GM19328 (cell line): ENCODE measurements around the gene TPD52L2.
"Not testable (repeated sequence)": the region's sequence is repeated elsewhere in the genome, so short reads cannot be mapped to it uniquely, and the experiment has no call there.

ENCODE experiments used
- ATAC-seq: cut with Tn5 transposase; IDR thresholded peaks from one replicate; pipeline ENCODE4 v1.9.1; 2021; ENCODE audit warnings: mild to moderate bottlenecking, moderate library complexity; ENCODE audit not compliant: unreplicated experiment

TPD52L2 gene

DNA sequence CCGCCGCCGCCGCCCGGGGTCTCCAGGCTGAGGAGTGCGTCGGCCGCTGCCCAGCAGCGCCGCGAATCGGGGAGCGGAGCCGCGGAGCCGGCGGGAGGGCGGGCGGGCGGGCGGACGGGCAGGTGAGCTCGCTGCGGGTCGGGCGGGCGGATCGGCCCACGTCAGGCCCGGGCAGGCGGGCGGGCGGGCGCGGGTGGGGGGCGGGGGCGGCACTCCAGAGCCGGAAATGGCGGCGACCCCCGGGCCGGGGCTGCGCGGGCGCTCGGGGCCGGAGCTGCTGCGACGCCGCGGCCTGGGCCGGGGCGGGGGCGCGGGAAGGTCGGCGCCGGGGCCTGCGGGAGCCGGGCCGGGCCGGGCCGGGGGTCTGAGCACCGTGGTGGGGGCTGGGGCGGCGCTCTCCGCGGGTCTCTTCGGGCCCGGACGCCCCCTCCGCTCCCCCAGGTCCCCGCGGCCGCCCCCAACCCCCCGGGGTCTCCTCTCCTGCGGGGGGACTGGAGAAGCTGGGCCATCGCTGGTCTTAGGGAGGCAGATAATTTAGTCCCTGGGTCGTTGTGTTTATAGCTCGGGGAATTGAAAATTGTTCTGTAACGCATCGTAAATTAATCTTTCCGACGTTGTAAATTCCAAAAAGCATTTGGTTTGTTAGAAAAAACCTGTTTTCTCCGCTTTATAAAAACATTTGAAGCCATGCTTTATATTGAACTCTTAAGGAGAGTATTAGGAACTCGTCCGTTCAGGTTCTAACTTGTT, 30.3 kb downstream of the TPD52L2 start:
- peak; percentile 15 for ATAC-seq

DNA sequence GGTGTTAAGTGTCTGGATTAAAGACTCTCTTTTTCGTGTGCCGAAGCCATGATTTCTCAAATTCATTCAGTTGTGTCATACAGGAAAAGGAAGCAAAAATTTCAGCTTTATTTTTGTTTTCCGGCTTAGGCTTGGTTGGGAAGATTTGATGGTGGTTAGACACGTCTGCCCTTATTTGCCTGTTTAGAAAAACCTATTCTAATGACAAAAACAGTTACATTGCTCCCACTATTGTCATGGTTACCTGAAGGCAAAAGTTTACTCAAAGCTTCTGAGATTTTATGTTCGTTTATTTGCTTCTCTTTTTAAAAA, 30.8 kb downstream of the TPD52L2 start:
- no peak for ATAC-seq

DNA sequence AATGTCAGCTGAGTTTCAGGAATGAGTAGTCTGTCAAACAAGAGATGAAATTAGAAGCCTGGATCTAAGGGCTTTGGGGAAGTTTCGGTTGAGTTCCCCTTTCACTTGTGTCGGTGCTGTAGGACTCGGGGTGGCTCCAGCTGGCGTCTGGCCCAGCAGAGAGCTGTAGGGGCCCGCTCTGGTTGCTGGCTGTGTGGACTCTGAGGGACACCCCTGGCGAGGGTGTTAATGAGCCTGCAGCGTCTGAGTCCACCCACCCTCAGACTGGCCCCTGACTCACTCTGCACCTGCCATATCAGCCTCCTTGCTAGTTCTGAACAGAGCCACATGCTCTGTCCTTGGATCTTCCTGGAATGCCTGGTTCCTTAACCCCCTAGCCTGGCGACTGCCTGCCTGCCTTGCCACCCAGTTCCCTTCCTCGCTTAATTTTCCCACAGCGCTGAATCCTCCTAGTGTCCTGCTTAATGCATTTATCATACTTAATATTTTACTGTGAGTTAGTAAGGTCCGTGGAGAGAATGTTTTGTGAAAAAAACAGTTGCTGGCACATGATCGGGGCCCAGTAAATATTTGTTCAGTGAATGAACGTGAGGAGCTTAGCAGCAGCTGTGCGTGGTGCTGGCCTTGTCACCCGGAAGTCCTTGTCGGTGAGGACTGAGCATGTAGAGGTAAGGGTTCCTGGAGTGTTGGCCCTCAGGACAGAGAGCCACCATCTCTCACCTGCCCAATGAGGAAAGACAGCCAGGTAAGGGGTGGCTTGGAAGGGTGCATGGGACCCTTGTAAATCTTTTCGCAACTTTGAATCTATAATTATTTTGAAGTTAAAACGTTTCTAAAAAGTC, 31.4 kb downstream of the TPD52L2 start:
- ATAC-seq: no peak

DNA sequence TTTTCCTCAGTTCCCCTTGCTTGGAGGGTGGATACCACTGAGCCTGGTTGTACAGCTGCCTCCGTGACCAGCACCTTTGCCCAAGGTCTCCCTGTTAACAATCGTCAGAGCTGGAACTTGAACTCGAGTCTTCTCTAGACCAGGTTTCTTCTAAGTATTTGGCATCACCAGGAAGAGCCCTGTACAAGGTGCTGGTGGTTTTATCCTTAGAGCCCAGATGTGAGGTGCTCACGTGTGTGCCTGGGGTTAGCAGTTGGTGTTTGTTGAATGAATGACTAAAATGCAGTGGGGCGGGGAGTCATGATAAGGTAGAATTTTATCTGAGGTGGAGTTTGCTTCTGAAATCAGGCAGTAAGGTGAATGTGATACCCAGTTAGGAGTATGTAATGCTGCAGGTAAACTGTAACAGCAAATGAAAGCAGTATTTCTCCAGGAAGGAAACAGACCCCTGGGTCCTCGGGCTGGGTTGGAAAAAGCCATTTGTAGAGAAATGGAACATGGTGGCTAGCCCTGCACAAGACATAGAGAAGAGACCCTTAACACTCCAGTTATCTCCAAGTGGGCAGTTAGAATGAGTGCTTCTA, 33.0 kb downstream of the TPD52L2 start:
- ATAC-seq: no peak

DNA sequence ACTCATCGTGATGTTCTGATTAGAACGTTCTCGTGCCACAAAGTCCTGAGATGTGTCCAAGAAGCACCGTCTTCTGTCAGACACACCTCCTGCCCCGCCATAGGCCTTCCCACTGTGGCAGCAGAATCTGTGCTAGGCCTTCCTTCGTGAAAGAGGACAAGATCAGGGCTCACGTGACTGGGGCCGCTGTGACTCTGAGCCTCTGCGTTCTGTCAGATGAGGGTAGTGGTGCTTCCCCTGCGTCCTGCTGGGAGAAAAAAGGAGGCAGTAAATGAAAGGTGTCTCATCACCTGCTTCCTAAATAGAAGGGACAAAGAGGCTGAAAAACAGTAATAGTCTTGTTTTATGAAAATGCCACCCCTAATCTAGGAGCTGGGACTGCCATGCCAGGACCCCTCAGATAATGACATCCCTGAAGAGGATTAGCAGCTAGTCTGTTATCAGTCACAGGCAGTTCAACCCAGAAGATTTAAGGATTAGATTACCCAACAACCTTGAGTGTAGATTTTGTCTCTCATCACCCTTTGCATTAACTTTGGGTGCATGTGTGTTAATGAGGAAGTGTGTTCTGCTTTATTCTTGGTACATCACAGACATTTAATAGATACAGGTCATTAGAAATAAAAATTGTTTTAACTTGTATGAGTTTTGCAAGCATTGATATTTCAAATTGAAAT, 34.0 kb downstream of the TPD52L2 start:
- ATAC-seq: no peak

DNA sequence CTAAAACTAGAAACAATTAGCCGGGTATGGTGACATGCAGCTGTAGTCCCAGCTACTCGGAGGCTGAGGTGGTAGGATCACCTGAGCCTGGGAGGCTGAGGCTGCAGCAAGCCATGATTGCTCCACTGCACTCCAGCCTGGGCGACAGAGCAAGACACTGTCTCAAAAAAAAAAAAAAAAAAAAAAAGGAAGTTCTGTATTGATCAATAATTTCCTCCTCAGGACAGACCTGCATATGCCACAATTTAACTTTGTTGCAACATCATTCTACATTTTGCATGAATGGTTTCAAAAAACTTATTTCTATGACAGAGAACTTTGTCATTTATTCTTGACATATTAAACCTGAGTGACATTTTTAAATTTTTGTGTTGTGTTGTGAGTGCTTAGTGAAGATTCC, 35.3 kb downstream of the TPD52L2 start:
- ATAC-seq: no peak

DNA sequence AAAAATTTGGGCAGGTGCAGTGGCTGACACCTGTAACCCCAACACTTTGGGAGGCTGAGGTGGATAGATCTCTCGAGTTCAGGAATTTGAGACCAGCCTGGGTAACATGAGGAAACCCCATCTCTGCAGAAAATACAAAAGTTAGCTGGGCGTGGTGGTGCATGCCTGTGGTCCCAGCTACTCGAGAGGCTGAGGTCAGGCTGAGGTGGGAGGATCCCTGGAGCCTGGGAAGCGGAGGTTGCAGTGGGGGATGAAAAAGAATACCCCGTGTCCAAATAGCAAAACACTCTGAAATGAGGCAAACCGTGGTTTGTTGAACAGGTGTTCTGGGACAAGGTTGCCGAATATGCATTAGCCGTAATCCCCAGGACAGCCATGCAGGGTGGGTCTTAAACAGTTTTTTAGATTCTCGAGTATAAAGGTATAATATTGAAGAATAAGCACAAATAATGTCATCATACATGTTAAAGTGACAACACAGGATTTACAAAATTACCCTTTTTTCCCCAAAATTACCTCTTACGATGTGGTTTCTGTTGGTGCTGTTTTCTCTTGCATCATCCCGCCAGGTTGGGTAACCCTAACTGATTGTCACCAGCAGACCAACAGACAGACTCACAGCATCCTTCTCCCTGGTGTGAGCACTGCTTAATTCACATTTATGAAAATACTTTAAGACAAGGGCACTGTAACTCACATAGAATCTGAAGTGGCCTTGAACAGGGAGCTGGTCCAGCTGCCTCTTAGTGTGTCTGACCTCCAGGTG, 38.9 kb downstream of the TPD52L2 start:
- no peak for ATAC-seq

DNA sequence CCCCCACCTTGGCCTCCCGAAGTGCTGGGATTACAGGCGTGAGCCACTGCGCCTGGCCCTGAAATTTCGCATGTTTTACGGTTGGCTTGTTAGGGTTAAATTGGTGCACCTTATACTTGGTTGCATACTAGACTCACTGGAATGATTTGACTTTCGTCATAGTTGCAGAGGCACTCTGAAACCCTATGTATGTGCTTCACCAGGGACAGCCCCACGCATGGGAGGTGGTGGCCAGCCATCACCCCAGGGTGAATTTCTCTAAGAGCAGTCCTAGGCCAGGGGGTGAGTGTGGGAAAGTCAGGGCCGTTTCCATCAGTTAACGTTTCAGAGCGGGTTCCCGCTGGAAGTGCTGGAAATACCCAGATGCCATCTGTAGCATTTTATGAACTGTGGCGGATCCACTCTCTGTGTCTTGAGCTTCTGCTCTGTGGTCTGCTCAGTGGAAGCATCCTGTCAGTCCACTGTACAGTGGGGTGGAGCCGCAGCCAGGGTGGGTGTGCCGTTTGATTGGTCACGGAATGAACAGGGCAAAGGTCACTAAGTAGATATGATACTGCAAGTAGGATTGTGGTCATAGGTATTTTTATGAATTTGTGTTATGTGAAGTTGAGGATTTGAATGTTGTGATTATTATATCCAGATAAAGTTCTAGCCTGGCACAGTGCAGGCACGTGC, 43.1 kb downstream of the TPD52L2 start:
- no peak for ATAC-seq

DNA sequence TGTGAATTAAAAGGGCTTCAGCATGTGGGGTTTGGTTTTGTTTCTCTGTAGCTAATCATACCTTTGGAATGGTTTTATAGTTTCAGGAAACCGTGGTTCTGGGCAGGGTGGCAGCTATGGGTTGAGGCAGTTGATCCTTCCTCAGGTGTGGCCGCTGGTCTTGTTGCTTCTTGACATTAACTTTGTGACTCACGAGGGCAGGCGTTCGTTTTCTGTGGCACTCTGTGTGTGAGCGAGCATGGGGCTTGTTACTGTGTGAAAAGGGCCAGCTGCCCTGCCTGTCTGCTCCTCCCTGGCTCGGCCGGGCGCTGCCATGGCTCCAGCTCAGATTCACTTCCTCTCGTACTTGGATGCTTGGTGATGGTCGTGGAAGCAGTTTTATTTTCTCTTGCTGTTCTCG, 46.1 kb downstream of the TPD52L2 start:
- no peak for ATAC-seq

DNA sequence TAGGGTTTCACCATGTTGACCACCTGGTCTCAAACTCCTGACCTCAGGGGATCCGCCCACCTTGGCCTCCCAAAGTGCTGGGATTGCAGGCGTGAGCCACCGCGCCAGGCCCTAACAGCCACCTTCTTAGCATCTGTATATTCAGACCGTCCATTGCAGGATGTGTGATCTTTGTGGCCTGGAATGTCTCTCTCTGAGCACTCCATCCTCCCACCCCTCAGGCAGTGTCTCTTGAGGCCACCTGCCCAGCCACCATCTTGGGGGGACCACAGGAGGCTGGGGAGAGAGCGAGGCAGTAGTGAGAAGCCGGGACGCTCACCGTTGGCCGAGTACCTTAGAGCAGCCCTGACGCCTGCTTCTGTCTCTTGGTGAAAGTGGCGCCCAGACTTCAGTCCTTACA, 48.7 kb downstream of the TPD52L2 start:
- ATAC-seq: no peak

DNA sequence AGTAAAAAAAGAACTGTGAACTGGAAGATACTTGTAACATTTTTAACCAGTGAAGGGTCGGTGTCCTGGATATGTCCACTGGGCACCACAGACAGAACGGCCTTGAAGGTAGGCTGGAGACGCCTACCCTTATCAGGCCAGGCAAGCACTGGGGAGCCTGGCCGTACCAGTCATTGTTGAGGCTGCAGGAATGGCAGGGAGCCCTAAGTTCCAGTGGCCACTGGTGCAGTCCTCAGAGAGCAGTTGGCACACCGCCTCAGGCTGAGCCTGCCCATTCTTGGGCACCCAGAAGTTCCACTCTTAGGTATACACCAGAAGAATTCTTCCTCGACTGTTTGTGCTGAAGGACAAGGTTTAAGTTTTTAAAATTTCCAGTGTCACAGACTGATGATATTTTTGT, 50.4 kb downstream of the TPD52L2 start:
- no peak for ATAC-seq

DNA sequence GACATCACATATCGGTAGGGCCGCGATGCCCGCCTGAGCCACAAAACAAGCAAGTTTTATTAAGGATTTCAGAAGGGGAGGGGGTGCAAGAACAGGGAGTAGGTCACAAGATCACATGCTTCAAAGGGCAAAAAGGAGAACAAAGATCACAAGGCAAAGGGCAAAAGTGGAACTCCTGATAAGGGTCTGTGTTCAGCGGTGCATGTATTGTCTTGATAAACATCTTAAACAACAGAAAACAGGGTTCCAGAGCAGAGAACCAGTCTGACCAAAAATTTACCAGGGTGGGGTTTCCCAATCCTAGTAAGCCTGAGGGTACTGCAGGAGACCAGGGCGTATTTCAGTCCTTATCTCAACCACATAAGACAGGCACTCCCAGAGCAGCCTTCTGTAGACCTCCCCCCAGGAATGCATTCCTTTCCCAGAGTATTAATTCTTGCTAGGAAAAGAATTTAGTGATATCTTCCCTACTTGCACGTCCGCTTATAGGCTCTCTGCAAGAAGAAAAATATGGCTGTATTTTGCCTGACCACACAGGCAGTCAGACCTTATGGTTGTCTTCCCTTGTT, 51.4 kb downstream of the TPD52L2 start:
- not testable (repeated sequence) for ATAC-seq

DNA sequence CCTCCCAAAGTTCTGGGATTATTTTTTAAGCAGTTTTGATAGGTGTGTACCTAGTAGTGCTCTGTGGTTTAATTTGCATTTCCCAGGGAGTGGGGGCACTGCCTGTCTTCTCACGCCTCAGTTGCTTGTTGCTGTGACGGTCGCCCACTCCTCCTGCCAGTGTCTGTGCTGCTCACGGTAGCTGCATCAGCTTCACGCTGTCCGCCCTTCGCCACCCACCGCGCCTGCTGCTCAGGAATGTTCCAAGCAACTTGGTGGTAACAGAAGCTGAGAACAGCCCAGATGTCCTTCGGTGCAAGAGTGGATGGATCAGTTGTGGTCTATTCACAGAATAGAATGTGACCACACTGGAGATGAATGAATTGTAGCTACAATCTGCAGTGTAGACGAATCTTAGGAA, 52.7 kb downstream of the TPD52L2 start:
- no peak for ATAC-seq

DNA sequence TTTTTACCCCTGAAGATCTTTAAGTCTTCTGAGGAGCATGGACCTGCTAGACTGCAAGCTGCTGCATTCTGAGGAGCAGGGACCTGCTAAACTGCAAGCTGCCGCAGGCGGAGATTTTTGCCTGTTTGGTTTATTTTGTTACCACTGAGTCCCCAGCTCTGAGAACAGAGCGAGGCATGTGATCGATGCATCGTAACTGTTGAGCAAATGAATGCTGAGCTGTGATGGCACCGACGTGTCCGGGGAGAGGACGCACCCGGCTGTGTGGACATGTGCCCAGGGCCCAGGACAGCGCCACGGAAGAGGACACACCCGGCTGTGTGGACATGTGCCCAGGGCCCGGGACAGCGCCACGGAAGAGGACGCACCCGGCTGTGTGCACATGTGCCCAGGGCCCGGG, 54.1 kb downstream of the TPD52L2 start:
- no peak for ATAC-seq

DNA sequence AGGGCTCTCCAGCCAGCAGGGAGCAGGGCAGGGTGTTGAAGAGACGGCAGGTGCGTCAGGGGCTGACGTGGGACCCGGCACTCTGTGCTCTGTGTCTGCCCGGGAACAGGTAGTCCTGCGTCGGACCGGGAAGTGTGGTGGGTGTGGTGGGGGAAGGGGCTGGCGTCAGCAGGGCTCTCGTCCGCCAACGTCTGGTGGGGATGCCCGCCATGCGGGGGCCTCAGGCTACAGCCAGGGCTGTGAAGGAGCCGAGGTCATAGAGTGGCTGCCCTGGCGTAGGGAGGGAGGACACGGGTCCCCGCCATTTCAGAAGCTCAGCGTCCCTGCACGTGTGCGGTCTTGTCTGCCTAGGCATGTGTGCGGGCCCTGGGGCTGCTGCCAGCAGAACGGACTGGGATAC, 55.2 kb downstream of the TPD52L2 start:
- no peak for ATAC-seq

DNA sequence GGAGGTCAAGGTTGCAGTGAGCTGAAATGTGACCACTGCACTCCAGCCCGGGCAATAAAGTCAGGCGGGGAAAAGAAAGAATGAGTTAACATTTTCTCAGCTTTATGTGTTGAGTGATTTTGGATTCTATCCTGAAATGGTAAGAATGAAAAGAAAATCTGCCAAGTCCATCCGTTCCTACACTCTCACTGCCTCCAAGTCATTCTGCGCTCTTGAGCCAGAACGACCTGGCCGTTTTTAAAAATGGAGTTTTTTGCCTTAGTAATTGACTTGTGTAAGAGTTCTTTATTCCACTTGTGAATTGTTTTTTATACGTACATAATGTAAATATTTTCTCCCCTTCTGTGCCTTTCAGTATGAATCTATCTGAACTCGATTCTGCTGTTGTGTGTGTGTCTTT, 58.6 kb downstream of the TPD52L2 start:
- ATAC-seq: no peak

DNA sequence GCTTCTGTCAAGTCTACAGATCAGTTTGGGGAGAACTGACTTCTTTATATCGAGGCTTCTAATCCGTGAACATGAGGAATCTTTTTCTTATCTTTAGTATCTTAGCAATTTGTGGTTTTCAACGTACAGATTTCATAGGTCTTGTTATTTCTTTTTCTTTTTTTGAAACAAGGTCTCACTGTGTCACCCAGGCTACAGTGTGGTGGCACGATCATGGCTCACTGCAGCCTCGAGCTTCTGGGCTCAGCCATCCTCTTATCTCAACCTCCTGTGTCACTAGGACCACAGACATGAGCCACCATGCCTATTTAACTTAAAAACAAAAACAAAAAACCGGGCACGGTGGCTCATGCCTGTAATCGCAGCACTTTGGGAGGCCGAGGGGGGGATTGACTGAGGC, 59.2 kb downstream of the TPD52L2 start:
- no peak for ATAC-seq

DNA sequence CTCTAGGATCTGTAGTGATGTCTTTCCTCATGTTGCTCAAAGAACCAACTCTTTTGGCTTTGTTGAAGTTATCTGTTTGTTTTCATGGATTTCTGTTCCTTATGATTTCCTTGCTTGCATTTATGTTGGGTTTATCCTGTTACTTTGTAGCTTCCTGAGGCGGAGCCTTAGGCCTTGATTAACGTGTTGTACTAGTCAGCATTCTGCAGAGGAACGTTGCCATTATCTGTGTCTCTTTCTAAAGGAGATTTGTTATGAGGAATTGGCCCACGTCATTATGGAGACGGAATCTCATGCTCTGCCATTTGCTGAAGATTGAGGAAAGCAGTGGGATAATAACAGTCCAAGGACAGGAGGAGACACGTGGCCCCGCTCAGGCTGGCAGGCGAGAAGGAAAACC, 61.2 kb downstream of the TPD52L2 start:
- no peak for ATAC-seq

DNA sequence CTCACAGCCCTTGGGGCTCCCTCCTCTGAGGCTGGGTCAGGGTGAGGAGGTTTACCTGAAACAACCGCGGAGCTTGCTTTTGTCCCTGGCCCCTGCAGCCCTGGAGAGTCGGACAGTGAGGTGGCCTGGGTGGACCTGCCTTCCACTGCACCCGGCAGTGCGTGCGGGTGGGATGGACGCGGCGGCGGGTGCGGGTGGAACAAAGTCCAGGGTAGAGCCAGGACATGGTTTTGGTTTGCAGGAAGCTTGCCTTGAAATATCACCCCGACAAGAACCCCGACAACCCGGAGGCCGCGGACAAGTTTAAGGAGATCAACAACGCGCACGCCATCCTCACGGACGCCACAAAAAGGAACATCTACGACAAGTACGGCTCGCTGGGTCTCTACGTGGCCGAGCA, 64.0 kb downstream of the TPD52L2 start:
- no peak for ATAC-seq

DNA sequence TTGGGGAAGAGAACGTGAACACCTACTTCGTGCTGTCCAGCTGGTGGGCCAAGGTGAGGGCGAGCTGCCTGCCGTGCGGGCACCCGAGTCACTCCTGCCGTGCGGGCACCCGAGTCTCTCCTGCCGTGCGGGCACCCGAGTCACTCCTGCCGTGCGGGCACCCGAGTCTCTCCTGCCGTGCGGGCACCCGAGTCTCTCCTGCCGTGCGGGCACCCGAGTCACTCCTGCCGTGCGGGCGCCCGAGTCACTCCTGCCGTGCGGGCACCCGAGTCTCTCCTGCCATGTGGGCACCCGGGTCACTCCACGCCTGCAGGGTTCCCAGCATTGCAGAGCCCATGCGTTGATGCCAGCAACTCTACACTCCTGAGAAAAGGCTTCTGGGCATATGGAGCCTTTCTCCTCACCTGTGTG, 64.4 kb downstream of the TPD52L2 start:
- not testable (repeated sequence) for ATAC-seq
